GM18502 (cell line): ENCODE data around the gene ZNF674.
A peak's percentile ranks its signal among the peaks of the same experiment; 100 is the strongest.
"Not testable (repeated sequence)": the region's sequence is repeated elsewhere in the genome, so short reads cannot be mapped to it uniquely, and the experiment has no call there.

ENCODE experiments used
- ATAC-seq: cut with Tn5 transposase; IDR thresholded peaks from one replicate; pipeline ENCODE4 v1.9.1; 2021; ENCODE audit warnings: mild to moderate bottlenecking; ENCODE audit not compliant: unreplicated experiment, poor library complexity

The ZNF674 gene

DNA sequence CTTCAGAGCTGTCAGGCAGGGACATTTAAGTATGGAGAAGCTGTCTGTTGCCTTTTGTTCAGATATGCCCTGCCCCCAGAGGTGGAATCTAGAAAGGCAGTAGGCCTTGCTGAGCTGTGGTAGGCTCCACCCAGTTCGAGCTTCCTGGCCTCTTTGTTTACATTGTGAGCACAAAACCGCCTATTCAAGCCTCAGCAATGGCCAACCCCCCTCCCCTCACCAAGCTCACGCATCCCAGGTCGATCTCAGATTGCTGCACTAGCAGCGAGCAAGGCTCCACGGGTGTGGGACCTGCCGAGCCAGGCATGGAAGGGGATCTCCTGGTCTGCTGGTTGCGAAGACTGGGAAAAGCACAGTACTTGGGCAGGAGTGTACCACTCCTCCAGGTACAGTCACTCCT is 59.3 kb downstream of the ZNF674 start:
- no peak for ATAC-seq

DNA sequence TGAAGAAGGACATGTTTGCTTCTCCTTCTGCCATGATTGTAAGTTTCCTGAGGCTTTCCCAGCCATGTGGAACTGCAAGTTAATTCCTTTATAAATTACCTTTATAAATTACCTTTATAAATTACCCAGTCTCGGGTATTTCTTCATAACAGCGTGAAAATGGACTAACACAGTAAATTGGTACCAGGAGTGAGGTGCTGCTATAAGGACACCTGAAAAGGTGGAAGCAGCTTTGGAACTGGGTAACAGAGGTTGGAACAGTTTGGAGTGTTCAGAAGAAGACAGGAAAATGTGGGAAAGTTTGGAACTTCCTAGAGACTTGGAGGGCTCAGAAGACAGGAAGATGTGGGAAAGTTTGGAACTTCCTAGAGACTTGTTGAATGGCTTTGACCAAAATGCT is 66.6 kb downstream of the ZNF674 start:
- not testable (repeated sequence) for ATAC-seq

DNA sequence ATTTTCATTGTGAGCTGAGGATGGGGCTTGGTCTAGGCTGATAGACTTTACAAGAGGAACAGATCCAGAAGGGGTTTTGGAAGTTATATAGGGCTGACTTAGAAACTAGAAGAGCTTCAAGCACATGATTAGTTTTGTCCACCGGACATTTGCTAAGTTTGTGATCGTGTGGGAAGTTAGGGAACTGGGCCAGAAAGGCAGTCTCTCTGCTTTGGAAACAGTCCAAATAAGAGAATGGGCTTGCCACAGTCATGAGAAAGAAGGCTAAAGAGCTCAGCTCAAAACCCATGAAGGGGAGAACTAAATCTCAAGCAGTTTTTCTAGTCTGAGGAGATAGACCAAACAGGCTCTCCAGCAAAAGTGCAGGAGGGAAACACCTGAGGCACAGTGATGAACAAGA is 67.8 kb downstream of the ZNF674 start:
- ATAC-seq: no peak

DNA sequence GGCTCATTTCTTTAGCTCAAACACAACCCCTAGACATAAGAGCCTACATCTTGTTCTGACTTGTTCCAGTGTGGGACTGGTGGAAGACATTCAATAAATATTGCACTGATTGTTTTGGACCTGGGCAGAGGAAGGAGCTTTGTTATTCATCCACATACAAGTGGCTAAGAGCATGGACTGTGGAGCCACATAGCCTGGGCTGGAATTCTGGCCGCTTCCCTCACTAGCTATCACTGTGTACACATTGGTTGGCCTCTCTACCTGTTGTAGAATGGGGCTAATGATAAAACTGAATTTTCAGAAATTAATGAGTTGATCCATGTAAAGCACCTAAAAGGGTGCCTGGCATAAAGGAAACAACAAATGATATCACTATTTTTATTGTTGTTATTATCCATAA is 80.0 kb downstream of the ZNF674 start:
- ATAC-seq: no peak

GRCh38 chrX:46463682-46464081 is 81.5 kb downstream of the ZNF674 start:
- no peak for ATAC-seq

DNA sequence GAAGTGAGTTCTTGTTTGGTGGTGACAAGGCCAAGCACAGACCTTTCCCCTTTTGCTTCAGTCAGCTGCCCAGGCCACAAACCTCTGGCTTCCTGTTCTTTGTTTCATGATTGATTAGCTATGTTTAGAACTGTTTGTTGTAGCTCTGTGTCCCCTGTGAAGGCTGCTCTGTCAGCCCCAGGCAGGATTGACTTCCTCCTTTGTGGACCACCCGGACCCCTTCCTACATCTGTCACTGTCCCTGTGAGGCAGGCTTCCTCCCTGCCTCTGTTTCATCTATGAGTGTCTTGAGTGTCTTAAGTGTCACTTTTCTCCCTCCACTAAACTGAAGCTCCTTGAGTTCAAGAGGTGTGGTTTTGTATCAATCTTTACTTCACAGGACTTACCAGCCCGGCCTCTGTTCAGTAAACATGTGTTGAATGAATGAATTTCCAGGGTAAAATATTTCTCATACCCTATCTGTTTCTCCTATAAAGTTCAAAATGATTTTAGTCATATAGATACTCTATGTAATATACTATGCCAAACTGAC is 83.5 kb downstream of the ZNF674 start:
- ATAC-seq: peak; percentile 96

- ATAC-seq: not testable (repeated sequence)
Observed at GRCh38 chrX:46460801-46461659, 84.2 kb downstream of the ZNF674 start.

- ATAC-seq: no peak
Observed at GRCh38 chrX:46459603-46460002, 85.6 kb downstream of the ZNF674 start.

DNA sequence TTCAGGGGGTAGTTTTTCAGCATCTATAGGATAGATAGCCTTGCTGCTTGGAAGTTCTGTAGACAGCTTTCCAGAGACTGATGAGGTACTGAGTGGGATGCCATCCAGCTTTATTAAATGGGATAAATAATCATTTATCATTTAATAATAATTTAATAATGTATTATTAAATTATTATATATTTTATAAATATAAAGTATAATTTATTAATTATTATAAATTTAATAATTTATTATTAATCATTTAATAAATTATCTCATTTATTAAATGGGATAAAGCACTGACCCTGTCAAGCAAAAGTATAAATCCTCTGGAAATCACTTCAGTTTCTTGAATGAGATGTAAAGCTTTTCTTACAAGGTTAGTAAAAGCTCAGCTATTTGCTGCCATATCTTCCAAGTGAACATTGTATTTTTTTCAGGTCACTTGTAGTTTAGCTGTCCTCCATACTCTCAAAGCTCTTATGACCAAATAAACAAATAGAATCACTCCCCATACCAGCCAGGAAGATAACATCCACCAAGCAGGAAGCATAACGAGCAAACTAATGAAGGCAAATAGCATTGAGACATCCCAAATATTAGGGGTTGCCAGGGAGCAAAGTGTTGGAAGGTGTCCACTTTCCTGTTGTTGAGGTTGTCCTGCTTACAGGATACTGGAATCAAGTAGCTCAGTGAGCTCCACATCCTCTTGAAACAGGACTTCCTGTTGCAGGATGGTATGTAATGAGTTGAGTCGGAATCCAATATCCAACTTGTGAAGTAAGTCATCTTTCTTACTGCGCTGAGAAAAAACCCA is 88.9 kb downstream of the ZNF674 start:
- ATAC-seq: no peak
